ENCODE data around the gene GRSF1.

DNA sequence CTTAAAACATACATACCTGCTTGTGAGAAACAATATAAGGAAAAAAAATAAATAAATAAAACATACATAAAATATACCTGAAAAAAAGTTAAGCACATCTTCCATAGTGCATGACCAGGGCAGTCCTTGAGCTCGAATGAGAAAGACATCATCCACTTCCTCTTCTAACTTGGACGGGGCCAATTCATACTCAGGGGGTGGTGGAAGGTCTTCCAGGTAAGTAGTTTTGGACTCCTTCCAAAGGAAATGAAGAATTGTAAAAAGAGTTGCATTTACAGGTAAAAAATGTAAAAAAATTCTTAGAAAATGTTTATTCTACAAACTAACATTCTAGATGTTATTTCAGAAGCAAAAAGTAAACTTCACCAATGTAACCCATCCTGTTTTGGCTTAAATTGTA lies 3.6 kb downstream of the GRSF1 start:
- TF ChIP-seq, protein P1, sequence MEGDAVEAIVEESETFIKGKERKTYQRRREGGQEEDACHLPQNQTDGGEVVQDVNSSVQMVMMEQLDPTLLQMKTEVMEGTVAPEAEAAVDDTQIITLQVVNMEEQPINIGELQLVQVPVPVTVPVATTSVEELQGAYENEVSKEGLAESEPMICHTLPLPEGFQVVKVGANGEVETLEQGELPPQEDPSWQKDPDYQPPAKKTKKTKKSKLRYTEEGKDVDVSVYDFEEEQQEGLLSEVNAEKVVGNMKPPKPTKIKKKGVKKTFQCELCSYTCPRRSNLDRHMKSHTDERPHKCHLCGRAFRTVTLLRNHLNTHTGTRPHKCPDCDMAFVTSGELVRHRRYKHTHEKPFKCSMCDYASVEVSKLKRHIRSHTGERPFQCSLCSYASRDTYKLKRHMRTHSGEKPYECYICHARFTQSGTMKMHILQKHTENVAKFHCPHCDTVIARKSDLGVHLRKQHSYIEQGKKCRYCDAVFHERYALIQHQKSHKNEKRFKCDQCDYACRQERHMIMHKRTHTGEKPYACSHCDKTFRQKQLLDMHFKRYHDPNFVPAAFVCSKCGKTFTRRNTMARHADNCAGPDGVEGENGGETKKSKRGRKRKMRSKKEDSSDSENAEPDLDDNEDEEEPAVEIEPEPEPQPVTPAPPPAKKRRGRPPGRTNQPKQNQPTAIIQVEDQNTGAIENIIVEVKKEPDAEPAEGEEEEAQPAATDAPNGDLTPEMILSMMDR (IDR thresholded peaks at IDR 0.05): no peak
- no peak for TF ChIP-seq EZH2 (IDR thresholded peaks at IDR 0.05; ENCODE audit: borderline replicate concordance, insufficient read depth, low read depth, low read length, poor library complexity, severe bottlenecking)

Data from B cell (primary cell).